SW480 (cell line): Measurements from ENCODE around the gene COX5A.

Experiments used
- DNase-seq: peaks from one replicate; pipeline ENCODE4 v3.0.0-alpha.2; 2016; ENCODE audit warnings: low spot score

Gene COX5A

GRCh38 chr15:74872702-74873035, 65.2 kb downstream of the COX5A start:
- DNase-seq, result no peak

- no peak for DNase-seq
These were observed 67.2 kb downstream of the COX5A start for GRCh38 chr15:74870436-74871215.
